RWPE2 (cell line): ENCODE data around the gene PILRA.
"Not testable (repeated sequence)": the region's sequence is repeated elsewhere in the genome, so short reads cannot be mapped to it uniquely, and the experiment has no call there.

Source experiments
- ATAC-seq: fragments of 200-7000 bp; cut with Tn5 transposase; 3 replicates; pipeline ENCODE4 v1.9.1; 2021; ENCODE audit warnings: low read depth
- DNase-seq: peaks from one replicate; pipeline ENCODE4 v3.0.0-alpha.2; 2020; ENCODE audit warnings: low spot score
- H3K27ac ChIP-seq: fragments of 450-650 bp; 2 replicates; pipeline ENCODE4 v1.5.1; 2017; ENCODE audit warnings: mild to moderate bottlenecking; ENCODE audit not compliant: poor library complexity, severe bottlenecking
- H3K27me3 ChIP-seq: fragments of 250-450 bp; sonication (Bioruptor Pico); 2 replicates; pipeline ENCODE4 v1.5.1; 2021; ENCODE audit warnings: mild to moderate bottlenecking, moderate library complexity; ENCODE audit not compliant: insufficient read depth, poor library complexity, severe bottlenecking
- H3K36me3 ChIP-seq: fragments of 250-450 bp; sonication (Bioruptor Pico); 2 replicates; pipeline ENCODE4 v1.5.1; 2020; ENCODE audit warnings: low read depth, mild to moderate bottlenecking, moderate library complexity
- H3K4me1 ChIP-seq: fragments of 250-450 bp; sonication (Bioruptor Pico); 2 replicates; pipeline ENCODE4 v1.5.1; 2021; ENCODE audit warnings: mild to moderate bottlenecking, moderate library complexity; ENCODE audit not compliant: insufficient read depth, poor library complexity, severe bottlenecking
- H3K4me3 ChIP-seq: fragments of 250-450 bp; sonication (Bioruptor Pico); 2 replicates; pipeline ENCODE4 v1.5.1; 2021; ENCODE audit warnings: mild to moderate bottlenecking, moderate library complexity; ENCODE audit not compliant: severe bottlenecking
- H3K9me3 ChIP-seq: fragments of 250-450 bp; sonication (Bioruptor Pico); 2 replicates; pipeline ENCODE4 v1.5.1; 2021; ENCODE audit warnings: mild to moderate bottlenecking, moderate library complexity; ENCODE audit not compliant: severe bottlenecking
- TF ChIP-seq, protein P1 (sequence below): fragments of 450-650 bp; IDR thresholded peaks from one replicate; pipeline ENCODE4 v1.5.1; 2017; ENCODE audit warnings: mild to moderate bottlenecking, moderate library complexity; ENCODE audit not compliant: poor library complexity, severe bottlenecking

Gene PILRA

GRCh38 chr7:100370303-100370702, 3.0 kb upstream of the PILRA start:
- Histone ChIP-seq H3K9me3 (no peaks in the 10 kb centered on the region), H3K4me3 (no peak overlapping the region), H3K36me3 (no peaks in the 10 kb centered on the region), H3K27ac (no peak overlapping the region), H3K4me1 (no peaks in the 10 kb centered on the region), H3K27me3 (no peaks in the 10 kb centered on the region)
- ATAC-seq (no peak), DNase-seq (no peak)
- TF ChIP-seq, protein P1, sequence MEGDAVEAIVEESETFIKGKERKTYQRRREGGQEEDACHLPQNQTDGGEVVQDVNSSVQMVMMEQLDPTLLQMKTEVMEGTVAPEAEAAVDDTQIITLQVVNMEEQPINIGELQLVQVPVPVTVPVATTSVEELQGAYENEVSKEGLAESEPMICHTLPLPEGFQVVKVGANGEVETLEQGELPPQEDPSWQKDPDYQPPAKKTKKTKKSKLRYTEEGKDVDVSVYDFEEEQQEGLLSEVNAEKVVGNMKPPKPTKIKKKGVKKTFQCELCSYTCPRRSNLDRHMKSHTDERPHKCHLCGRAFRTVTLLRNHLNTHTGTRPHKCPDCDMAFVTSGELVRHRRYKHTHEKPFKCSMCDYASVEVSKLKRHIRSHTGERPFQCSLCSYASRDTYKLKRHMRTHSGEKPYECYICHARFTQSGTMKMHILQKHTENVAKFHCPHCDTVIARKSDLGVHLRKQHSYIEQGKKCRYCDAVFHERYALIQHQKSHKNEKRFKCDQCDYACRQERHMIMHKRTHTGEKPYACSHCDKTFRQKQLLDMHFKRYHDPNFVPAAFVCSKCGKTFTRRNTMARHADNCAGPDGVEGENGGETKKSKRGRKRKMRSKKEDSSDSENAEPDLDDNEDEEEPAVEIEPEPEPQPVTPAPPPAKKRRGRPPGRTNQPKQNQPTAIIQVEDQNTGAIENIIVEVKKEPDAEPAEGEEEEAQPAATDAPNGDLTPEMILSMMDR, result no peak

DNA sequence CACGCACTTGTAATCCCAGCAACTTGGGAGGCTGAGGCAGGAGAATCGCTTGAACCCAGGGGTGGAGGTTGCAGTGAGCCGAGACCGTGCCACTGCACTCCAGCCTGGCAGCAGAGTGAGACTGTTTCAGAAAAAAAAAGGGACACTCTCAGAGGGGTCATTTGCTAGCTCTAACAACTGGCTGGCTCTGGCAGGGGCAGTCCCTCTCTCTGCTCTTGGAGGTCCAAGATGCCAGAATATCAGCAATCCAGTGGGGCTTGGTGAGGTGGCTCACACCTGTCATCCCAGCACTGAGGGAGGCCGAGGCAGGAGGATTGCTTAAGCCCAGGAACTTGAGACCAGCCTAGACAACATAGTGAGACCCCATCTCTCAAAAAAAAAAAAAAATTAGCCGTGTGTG, 2.5 kb upstream of the PILRA start:
- H3K27me3 ChIP-seq, result no peaks in the 10 kb centered on the region
- H3K36me3 ChIP-seq, result no peaks in the 10 kb centered on the region
- TF ChIP-seq, protein P1, result no peak
- no peaks in the 10 kb centered on the region for H3K9me3 ChIP-seq
- H3K4me1 ChIP-seq, result no peaks in the 10 kb centered on the region
- no peak overlapping the region for H3K4me3 ChIP-seq
- DNase-seq (no peak), ATAC-seq (no peak)
- H3K27ac ChIP-seq, result no peak overlapping the region

DNA sequence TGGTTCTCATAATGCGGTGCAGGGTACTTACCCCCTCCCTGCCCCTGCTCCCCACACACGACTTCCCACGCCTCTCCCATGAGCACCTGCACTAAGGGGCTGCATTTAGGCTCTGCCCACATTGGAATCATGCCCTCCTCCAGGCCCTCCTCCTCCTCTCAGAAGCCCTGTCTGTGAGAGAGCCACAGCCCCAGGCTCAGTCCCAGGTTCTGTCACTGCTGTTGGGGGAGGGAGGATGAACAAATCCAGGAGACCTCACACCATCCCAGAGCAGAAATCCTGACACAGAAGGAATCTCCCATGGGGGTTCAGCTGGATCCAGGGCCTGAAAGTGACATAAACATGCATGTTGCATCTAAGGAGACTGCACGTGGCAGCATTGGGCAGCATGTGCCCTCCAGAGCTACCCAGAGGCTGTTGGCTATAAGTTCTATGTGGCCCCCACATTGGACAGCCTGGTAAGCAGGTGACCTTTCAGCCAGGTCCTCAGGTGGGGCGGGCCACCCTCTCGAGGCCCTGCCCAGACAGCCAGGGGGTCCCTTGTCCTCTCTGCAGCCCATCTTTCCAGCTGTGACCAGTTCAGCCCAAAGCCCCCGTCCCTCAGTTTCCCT, 1.6 kb upstream of the PILRA start:
- H3K36me3 ChIP-seq, result no peaks in the 10 kb centered on the region
- H3K4me3 ChIP-seq, result no peak overlapping the region
- no peak for DNase-seq
- H3K9me3 ChIP-seq, result no peaks in the 10 kb centered on the region
- ATAC-seq, result no peak
- TF ChIP-seq, protein P1, result no peak
- H3K4me1 ChIP-seq, result no peaks in the 10 kb centered on the region
- H3K27ac ChIP-seq, result no peak overlapping the region
- H3K27me3 ChIP-seq, result no peaks in the 10 kb centered on the region

DNA sequence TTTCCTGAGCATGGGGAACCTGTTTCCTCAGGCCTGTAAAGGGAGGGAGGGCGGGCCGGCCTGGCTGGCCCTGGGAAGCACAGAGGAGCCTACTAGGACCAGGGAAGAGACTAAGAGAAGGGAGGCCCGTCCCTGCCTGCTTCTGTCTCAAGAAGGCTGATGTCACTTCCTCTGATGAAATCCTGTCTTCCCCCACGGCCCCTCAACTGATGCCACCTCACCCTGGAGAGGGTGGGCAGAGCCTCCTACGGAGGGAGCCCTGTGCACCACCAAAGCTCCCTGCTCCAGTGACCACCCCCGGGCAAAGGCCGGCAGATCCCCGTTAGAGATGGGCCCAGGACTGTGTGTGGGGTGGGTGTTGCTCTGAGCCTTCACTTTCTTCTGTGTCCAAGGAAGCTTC, 1.0 kb upstream of the PILRA start:
- DNase-seq (no peak), ATAC-seq (peak; percentile 31)
- Histone ChIP-seq H3K9me3 (no peaks in the 10 kb centered on the region), H3K36me3 (no peaks in the 10 kb centered on the region), H3K27ac (no peak overlapping the region), H3K4me3 (no peak overlapping the region), H3K27me3 (no peaks in the 10 kb centered on the region), H3K4me1 (no peaks in the 10 kb centered on the region)
- TF ChIP-seq, protein P1, result no peak

DNA sequence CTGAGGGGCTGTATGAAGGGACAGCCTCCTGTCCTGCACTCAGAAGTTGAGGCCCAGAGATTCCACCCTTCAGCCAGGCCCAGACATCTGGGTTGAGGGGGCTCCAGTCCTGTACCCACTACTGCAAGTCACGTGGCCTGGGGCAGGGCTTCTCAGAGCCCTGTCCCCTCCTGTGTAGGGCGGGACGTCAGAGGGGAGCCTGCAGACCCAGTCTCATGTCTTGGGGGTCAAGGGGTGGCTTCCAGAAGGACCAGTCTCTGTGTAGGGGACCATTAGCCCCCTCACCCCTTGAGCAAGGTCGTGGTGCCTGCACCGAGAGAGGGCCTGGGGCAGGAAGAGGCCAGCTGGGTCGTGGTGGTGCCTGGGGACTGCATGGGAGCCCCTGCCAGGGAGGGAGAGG, 593 bp upstream of the PILRA start:
- Histone ChIP-seq H3K4me3 (no peak overlapping the region), H3K27me3 (no peaks in the 10 kb centered on the region), H3K36me3 (no peaks in the 10 kb centered on the region), H3K27ac (no peak overlapping the region), H3K9me3 (no peaks in the 10 kb centered on the region), H3K4me1 (no peaks in the 10 kb centered on the region)
- DNase-seq, result no peak
- ATAC-seq, result no peak
- TF ChIP-seq, protein P1, result no peak

DNA sequence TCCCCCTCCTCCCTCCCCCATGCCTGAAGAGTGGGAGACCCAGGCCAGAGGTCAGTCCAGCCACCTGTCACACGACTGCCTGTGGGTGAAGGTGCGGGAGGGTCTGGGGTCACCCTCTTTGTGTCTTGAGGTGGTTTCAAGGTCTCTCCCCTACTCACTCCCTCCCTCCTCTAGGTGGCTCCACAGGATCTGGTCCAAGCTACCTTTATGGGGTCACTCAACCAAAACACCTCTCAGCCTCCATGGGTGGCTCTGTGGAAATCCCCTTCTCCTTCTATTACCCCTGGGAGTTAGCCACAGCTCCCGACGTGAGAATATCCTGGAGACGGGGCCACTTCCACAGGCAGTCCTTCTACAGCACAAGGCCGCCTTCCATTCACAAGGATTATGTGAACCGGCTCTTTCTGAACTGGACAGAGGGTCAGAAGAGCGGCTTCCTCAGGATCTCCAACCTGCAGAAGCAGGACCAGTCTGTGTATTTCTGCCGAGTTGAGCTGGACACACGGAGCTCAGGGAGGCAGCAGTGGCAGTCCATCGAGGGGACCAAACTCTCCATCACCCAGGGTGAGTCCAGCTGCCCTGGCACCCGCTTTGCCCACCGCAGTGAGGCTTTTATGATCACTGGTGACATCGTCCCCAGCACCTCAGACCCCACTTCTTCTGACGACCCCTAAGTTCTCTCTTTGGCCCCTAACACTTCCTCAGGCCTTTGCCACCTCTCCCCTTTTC, 747 bp downstream of the PILRA start:
- H3K4me3 ChIP-seq, ATAC-seq, H3K27me3 ChIP-seq, H3K27ac ChIP-seq, H3K4me1 ChIP-seq, H3K9me3 ChIP-seq, H3K36me3 ChIP-seq, DNase-seq: not testable (repeated sequence)
